H9 (cell line): ENCODE measurements around the gene CCDC89. TPM values are rescaled to one million over a fixed set of nuclear protein-coding genes. Genes with fewer than 3 reads are reported as not detected.

Source experiments
- DNase-seq: peaks from one replicate; pipeline ENCODE4 v3.0.0-alpha.2; 2017
- H2AFZ ChIP-seq: one replicate; pipeline ENCODE4 v1.6.1; 2013; ENCODE audit warnings: mild to moderate bottlenecking, low read length, control low read depth, moderate library complexity
- H2AK5ac ChIP-seq: 2 replicates; pipeline ENCODE4 v1.6.1; 2013; ENCODE audit warnings: low read length, control low read depth, mixed read lengths; ENCODE audit not compliant: insufficient read length
- H2BK120ac ChIP-seq: one replicate; pipeline ENCODE4 v1.6.1; 2013; ENCODE audit warnings: low read depth, mild to moderate bottlenecking, low read length, control low read depth, inconsistent platforms; ENCODE audit not compliant: poor library complexity, severe bottlenecking
- H2BK12ac ChIP-seq: 2 replicates; pipeline ENCODE4 v1.6.1; 2013; ENCODE audit warnings: low read length, control low read depth, mixed read lengths, low read depth; ENCODE audit not compliant: insufficient read length
- H2BK15ac ChIP-seq: 2 replicates; pipeline ENCODE4 v1.6.1; 2013; ENCODE audit warnings: low read depth, low read length, control low read depth
- H2BK20ac ChIP-seq: one replicate; pipeline ENCODE4 v1.6.1; 2013; ENCODE audit warnings: low read depth, mild to moderate bottlenecking, low read length, control low read depth, inconsistent platforms; ENCODE audit not compliant: poor library complexity, severe bottlenecking
- H2BK5ac ChIP-seq: 2 replicates; pipeline ENCODE4 v1.6.1; 2013; ENCODE audit warnings: low read length, control low read depth, mixed read lengths; ENCODE audit not compliant: insufficient read length
- H3K14ac ChIP-seq: 2 replicates; pipeline ENCODE4 v1.6.1; 2013; ENCODE audit warnings: low read length, control low read depth; ENCODE audit not compliant: insufficient read depth
- H3K18ac ChIP-seq: 2 replicates; pipeline ENCODE4 v1.6.1; 2013; ENCODE audit warnings: low read depth, mild to moderate bottlenecking, mixed read lengths, low read length, control low read depth; ENCODE audit not compliant: insufficient read length
- H3K23ac ChIP-seq: 2 replicates; pipeline ENCODE4 v1.6.1; 2013; ENCODE audit warnings: low read length, control low read depth, mixed read lengths, low read depth; ENCODE audit not compliant: insufficient read length
- H3K23me2 ChIP-seq: 2 replicates; pipeline ENCODE4 v1.6.1; 2013; ENCODE audit warnings: low read depth, mild to moderate bottlenecking, mixed read lengths, low read length, control low read depth; ENCODE audit not compliant: insufficient read length, poor library complexity, severe bottlenecking
- H3K27ac ChIP-seq: 2 replicates; pipeline ENCODE4 v1.5.1; 2013; ENCODE audit warnings: low read length, control low read depth, mixed read lengths, low read depth; ENCODE audit not compliant: insufficient read length
- H3K27me3 ChIP-seq: 2 replicates; pipeline ENCODE4 v1.6.1; 2013; ENCODE audit warnings: low read length, control low read depth, inconsistent platforms; ENCODE audit not compliant: insufficient read depth
- H3K4ac ChIP-seq: 2 replicates; pipeline ENCODE4 v1.6.1; 2013; ENCODE audit warnings: low read depth, mild to moderate bottlenecking, control low read depth, inconsistent platforms, low read length, moderate library complexity
- H3K4me1 ChIP-seq: 2 replicates; pipeline ENCODE4 v1.6.1; 2013; ENCODE audit warnings: low read length, control low read depth, inconsistent platforms; ENCODE audit not compliant: insufficient read depth
- H3K4me2 ChIP-seq: 2 replicates; pipeline ENCODE4 v1.6.1; 2013; ENCODE audit warnings: low read length, control low read depth, mixed read lengths; ENCODE audit not compliant: insufficient read length, insufficient read depth
- H3K56ac ChIP-seq: 2 replicates; pipeline ENCODE4 v1.6.1; 2013; ENCODE audit warnings: low read depth, mild to moderate bottlenecking, mixed read lengths, low read length, control low read depth; ENCODE audit not compliant: insufficient read length
- H3K79me1 ChIP-seq: 2 replicates; pipeline ENCODE4 v1.6.1; 2013; ENCODE audit warnings: low read depth, mild to moderate bottlenecking, moderate library complexity, low read length, control low read depth, inconsistent platforms; ENCODE audit not compliant: insufficient read depth, poor library complexity, severe bottlenecking
- H3K79me2 ChIP-seq: 2 replicates; pipeline ENCODE4 v1.6.1; 2013; ENCODE audit warnings: low read length, control low read depth, inconsistent platforms; ENCODE audit not compliant: insufficient read depth
- H3K9ac ChIP-seq: 2 replicates; pipeline ENCODE4 v1.6.1; 2013; ENCODE audit warnings: low read length, control low read depth, mixed read lengths; ENCODE audit not compliant: insufficient read length; ENCODE audit errors: extremely low read depth
- H3K9me3 ChIP-seq: one replicate; pipeline ENCODE4 v1.6.1; 2013; ENCODE audit warnings: low read depth, low read length, inconsistent platforms; ENCODE audit not compliant: control insufficient read depth
- H3T11ph ChIP-seq: one replicate; pipeline ENCODE4 v1.6.1; 2013; ENCODE audit warnings: mild to moderate bottlenecking, low read length, control low read depth, inconsistent platforms
- H4K20me1 ChIP-seq: one replicate; pipeline ENCODE4 v1.6.1; 2013; ENCODE audit not compliant: control insufficient read depth, insufficient read length, insufficient read depth
- H4K5ac ChIP-seq: 2 replicates; pipeline ENCODE4 v1.6.1; 2013; ENCODE audit warnings: low read depth, mild to moderate bottlenecking, mixed read lengths, low read length, control low read depth; ENCODE audit not compliant: insufficient read length
- H4K8ac ChIP-seq: replicated peaks from 2 replicates; pipeline ENCODE4 v1.6.1; 2013; ENCODE audit warnings: low read length, control low read depth, mixed read lengths, low read depth; ENCODE audit not compliant: insufficient read length
- H4K91ac ChIP-seq: 2 replicates; pipeline ENCODE4 v1.6.1; 2013; ENCODE audit warnings: low read depth, mild to moderate bottlenecking, moderate library complexity, mixed read lengths, low read length, control low read depth; ENCODE audit not compliant: insufficient read length
- H3K27ac Mint-ChIP-seq, 3 experiments: 2 replicates in 2 of 3; 3 replicates in 1 of 3; pipeline ENCODE4 v1.8.0; 2020 to 2021; ENCODE audit warnings: mixed read lengths in 3 of 3, mild to moderate bottlenecking in 1 of 3, moderate library complexity in 1 of 3
- H3K27me3 Mint-ChIP-seq: 2 replicates; pipeline ENCODE4 v1.8.0; 2021; ENCODE audit warnings: low read depth, mild to moderate bottlenecking, moderate library complexity, mixed read lengths
- H3K36me3 Mint-ChIP-seq, 3 experiments: 2 replicates in 2 of 3; 3 replicates in 1 of 3; pipeline ENCODE4 v1.8.0; 2020 to 2021; ENCODE audit warnings: low read depth in 3 of 3, mixed read lengths in 3 of 3; ENCODE audit not compliant: insufficient read depth in 1 of 3
- H3K4me1 Mint-ChIP-seq, 2 experiments: 2 replicates each; pipeline ENCODE4 v1.8.0; 2020; ENCODE audit warnings: mixed read lengths in 2 of 2
- H3K4me3 Mint-ChIP-seq, 2 experiments: 2 replicates in 1 of 2; 3 replicates in 1 of 2; pipeline ENCODE4 v1.8.0; 2020 to 2021; ENCODE audit warnings: mild to moderate bottlenecking in 2 of 2, mixed read lengths in 2 of 2, moderate library complexity in 1 of 2
- H3K9me3 Mint-ChIP-seq, 2 experiments: 2 replicates in 1 of 2; 3 replicates in 1 of 2; pipeline ENCODE4 v1.8.0; 2020; ENCODE audit warnings: mild to moderate bottlenecking in 2 of 2, mixed read lengths in 2 of 2, moderate library complexity in 1 of 2
- CTCF ChIP-seq: fragments of 200-600 bp; sonication (generic); conservative IDR thresholded peaks from 3 replicates; pipeline ENCODE4 v1.8.0; 2021; ENCODE audit warnings: antibody characterized with exemption, mild to moderate bottlenecking
- WGBS: extraction: QIAGEN DNeasy Blood & Tissue Kit; methylation state at CpG from one replicate; pipeline ENCODE4 v1.1.7; 2013; ENCODE audit warnings: missing lambda C conversion rate, low lambda C conversion rate, mixed read lengths; ENCODE audit not compliant: insufficient read length; ENCODE audit errors: extremely low coverage; 5-methylcytosine and 5-hydroxymethylcytosine counted together
- total RNA-seq: library from RNA; stranded (reverse); gene quantifications from 2 replicates; pipeline ENCODE4 v1.2.1, GENCODE V29; 2021

CCDC89 gene
- total RNA-seq, 1 experiment from 2014 or later, result not detected

GRCh38 chr11:85698195-85698594 lies 12.2 kb upstream of the CCDC89 start:
- Histone ChIP-seq H4K8ac (no peak overlapping the region), H2BK15ac (no peak overlapping the region), H3K27ac (no peak overlapping the region), H3T11ph (no peak overlapping the region), H2BK12ac (no peak overlapping the region), H3K79me2 (no peaks in the 10 kb centered on the region), H3K56ac (no peak overlapping the region), H3K23ac (no peak overlapping the region), H3K4ac (no peak overlapping the region), H3K14ac (no peak overlapping the region), H3K79me1 (no peaks in the 10 kb centered on the region), H3K23me2 (no peaks in the 10 kb centered on the region), H2BK5ac (no peak overlapping the region), H3K9me3 (no peaks in the 10 kb centered on the region), H3K9ac (no peak overlapping the region), H2AFZ (no peak overlapping the region), H3K27me3 (no peaks in the 10 kb centered on the region), H4K5ac (no peak overlapping the region), H4K20me1 (no peaks in the 10 kb centered on the region), H3K18ac (no peak overlapping the region), H3K4me1 (no peaks in the 10 kb centered on the region; the same call in 1 of the 2 replicates), H4K91ac (no peak overlapping the region), H2BK20ac (no peak overlapping the region), H2AK5ac (no peak overlapping the region), H2BK120ac (no peak overlapping the region), H3K4me2 (no peak overlapping the region)
- no CpG with 5 or more reads among the region's 1 CpG for WGBS
- peaks cover 0 to 3% of the 10 kb centered on the region in 2 experiments; a peak in 2 of 4 replicates for H3K4me1 Mint-ChIP-seq
- TF ChIP-seq CTCF, result no peak
- peaks cover 0 to 2% of the 10 kb centered on the region in 2 experiments; a peak in 1 of 5 replicates for H3K9me3 Mint-ChIP-seq
- H3K27ac Mint-ChIP-seq, result no peak overlapping the region
- H3K27me3 Mint-ChIP-seq, result no peaks in the 10 kb centered on the region
- no peak for DNase-seq
- no peaks in the 10 kb centered on the region for H3K36me3 Mint-ChIP-seq
- no peak overlapping the region for H3K4me3 Mint-ChIP-seq
